Astrocyte (in vitro differentiated cells and primary cell): ENCODE measurements around the gene TMTC1.

Experiments used
- CTCF ChIP-seq: IDR thresholded peaks from 2 replicates; pipeline ENCODE4 v1.5.1; 2011; ENCODE audit warnings: low read depth, mild to moderate bottlenecking, inconsistent platforms, low read length, moderate library complexity; ENCODE audit not compliant: insufficient read depth
- EZH2 ChIP-seq: IDR thresholded peaks from 2 replicates; pipeline ENCODE4 v1.6.1; 2012; ENCODE audit warnings: mild to moderate bottlenecking, low read length, inconsistent platforms; ENCODE audit not compliant: insufficient read depth

GRCh38 chr12:29547151-29547632 lies 236.6 kb downstream of the TMTC1 start:
- no peak for TF ChIP-seq CTCF
- TF ChIP-seq EZH2 = no peak
